K562 (cell line): ENCODE measurements around the gene GPR108. TPM values are rescaled to one million over a fixed set of nuclear protein-coding genes. Genes with fewer than 3 reads are reported as not detected.
A peak's percentile ranks its signal among the peaks of the same experiment; 100 is the strongest.

Source experiments
- ASH1L ChIP-seq: fragments of 450-650 bp; IDR thresholded peaks from 2 replicates; pipeline ENCODE4 v1.6.1; 2018; ENCODE audit warnings: borderline replicate concordance, mild to moderate bottlenecking, low read depth; ENCODE audit not compliant: partially characterized antibody
- ATF2 ChIP-seq: sonication (generic); formaldehyde crosslinking; IDR thresholded peaks from 2 replicates; pipeline ENCODE4 v1.8.1; 2022; ENCODE audit warnings: missing genetic modification reagents
- CTCFL ChIP-seq: IDR thresholded peaks from 2 replicates; pipeline ENCODE4 v1.6.1; 2011; ENCODE audit warnings: borderline replicate concordance, low read depth, mild to moderate bottlenecking, moderate library complexity, low read length; ENCODE audit not compliant: insufficient read depth, poor library complexity, severe bottlenecking
- GTF2A2 ChIP-seq: IDR thresholded peaks from 2 replicates; pipeline ENCODE4 v1.6.1; 2016; ENCODE audit warnings: mild to moderate bottlenecking, missing genetic modification characterization, missing compliant biosample characterization
- HEY1 ChIP-seq: fragments of 250-450 bp; sonication (Bioruptor Pico); IDR thresholded peaks from 2 replicates; pipeline ENCODE4 v1.5.0; 2020; ENCODE audit warnings: mild to moderate bottlenecking, moderate library complexity, borderline replicate concordance
- HMG20A ChIP-seq: fragments of 450-650 bp; formaldehyde crosslinking; conservative IDR thresholded peaks from 2 replicates; pipeline ENCODE4 v1.4.0; 2020; ENCODE audit warnings: mild to moderate bottlenecking, mixed read lengths
- ILK ChIP-seq: fragments of 450-650 bp; IDR thresholded peaks from 2 replicates; pipeline ENCODE4 v1.6.1; 2016; ENCODE audit warnings: missing genetic modification characterization, low read depth, mild to moderate bottlenecking, missing compliant biosample characterization, moderate library complexity, borderline replicate concordance
- KLF1 ChIP-seq: fragments of 450-650 bp; IDR thresholded peaks from 2 replicates; pipeline ENCODE4 v1.6.1; 2016; ENCODE audit warnings: missing genetic modification characterization, missing compliant biosample characterization
- POLR2H ChIP-seq: IDR thresholded peaks from 2 replicates; pipeline ENCODE4 v1.6.1; 2016; ENCODE audit warnings: missing genetic modification characterization, low read depth, mild to moderate bottlenecking, control low read depth, missing compliant biosample characterization, moderate library complexity
- U2AF2 ChIP-seq: fragments of 200-400 bp; formaldehyde crosslinking; optimal IDR thresholded peaks from 2 replicates; pipeline ENCODE3; 2017; ENCODE audit warnings: low read depth, mild to moderate bottlenecking, low read length
- XRCC3 ChIP-seq: fragments of 450-650 bp; IDR thresholded peaks from 2 replicates; pipeline ENCODE4 v1.6.1; 2017; ENCODE audit warnings: mild to moderate bottlenecking, moderate library complexity
- ZBTB49 ChIP-seq: sonication (generic); formaldehyde crosslinking; IDR thresholded peaks from 2 replicates; pipeline ENCODE4 v1.8.0; 2022; ENCODE audit warnings: missing genetic modification reagents, mild to moderate bottlenecking, borderline replicate concordance
- ZNF695 ChIP-seq: fragments of 450-650 bp; formaldehyde crosslinking; IDR thresholded peaks from 2 replicates; pipeline ENCODE4 v1.4.0; 2020; ENCODE audit warnings: mild to moderate bottlenecking, moderate library complexity
- ZSCAN32 ChIP-seq: fragments of 450-650 bp; formaldehyde crosslinking; IDR thresholded peaks from 2 replicates; pipeline ENCODE4 v1.4.0; 2020; ENCODE audit warnings: mild to moderate bottlenecking, moderate library complexity
- polyA plus RNA-seq, 8 experiments: library from polyadenylated mRNA; depleted of rRNA in 4 of 8; stranded (reverse) in 5 of 8; unstranded in 3 of 8; fragments of >200 nt; fragmentation: Nextera tagmentation in 2 of 8; fragmentation: Illumina TruSeq in 1 of 8; extraction: Ambion mirVana in 2 of 8; extraction: Trizol in 1 of 8; gene quantifications; 2 replicates each; pipeline versions ENCODE4 v1.2.1 to v1.2.3, GENCODE V29; 2011 to 2014; ENCODE audit warnings: inconsistent platforms in 1 of 8, missing spikeins in 1 of 8
- total RNA-seq, 7 experiments: library from RNA; depleted of rRNA in 6 of 7; stranded (reverse); fragments of >200 nt in 6 of 7; fragmentation: Illumina TruSeq in 2 of 7; extraction: Trizol in 2 of 7; gene quantifications; 2 replicates each; pipeline versions ENCODE4 v1.2.1 to v1.2.3, GENCODE V29; 2011 to 2021; ENCODE audit warnings: low replicate concordance in 1 of 7
- TF ChIP-seq, protein P1 (sequence below): fragments of 450-650 bp; IDR thresholded peaks from 2 replicates; pipeline ENCODE4 v1.6.1; 2016; ENCODE audit warnings: mild to moderate bottlenecking
- TF ChIP-seq, protein P2 (sequence below), 3 experiments: fragments of 200-800 bp in 1 of 3; sonication (Bioruptor generic) in 1 of 3; sonication (generic) in 1 of 3; formaldehyde crosslinking in 1 of 3; IDR thresholded peaks; 2 replicates each; pipeline versions ENCODE4 v1.6.1 to v1.8.0; 2016 to 2022; ENCODE audit warnings: mild to moderate bottlenecking in 2 of 3, missing compliant biosample characterization in 2 of 3, missing genetic modification characterization in 2 of 3, missing genetic modification reagents in 1 of 3

Gene GPR108
- total and polyA plus RNA-seq, 9 of the 15 experiments (the other 6 are each of a cell fraction or from before 2014, with no cell fraction given), result 2.4 to 33.2 (median 24.4) TPM

GRCh38 chr19:6767357-6768235 lies 30.2 kb upstream of the GPR108 start, which contains the start of gene SH2D3A (continued):
- no peak for TF ChIP-seq ATF2
- TF ChIP-seq, protein P1, sequence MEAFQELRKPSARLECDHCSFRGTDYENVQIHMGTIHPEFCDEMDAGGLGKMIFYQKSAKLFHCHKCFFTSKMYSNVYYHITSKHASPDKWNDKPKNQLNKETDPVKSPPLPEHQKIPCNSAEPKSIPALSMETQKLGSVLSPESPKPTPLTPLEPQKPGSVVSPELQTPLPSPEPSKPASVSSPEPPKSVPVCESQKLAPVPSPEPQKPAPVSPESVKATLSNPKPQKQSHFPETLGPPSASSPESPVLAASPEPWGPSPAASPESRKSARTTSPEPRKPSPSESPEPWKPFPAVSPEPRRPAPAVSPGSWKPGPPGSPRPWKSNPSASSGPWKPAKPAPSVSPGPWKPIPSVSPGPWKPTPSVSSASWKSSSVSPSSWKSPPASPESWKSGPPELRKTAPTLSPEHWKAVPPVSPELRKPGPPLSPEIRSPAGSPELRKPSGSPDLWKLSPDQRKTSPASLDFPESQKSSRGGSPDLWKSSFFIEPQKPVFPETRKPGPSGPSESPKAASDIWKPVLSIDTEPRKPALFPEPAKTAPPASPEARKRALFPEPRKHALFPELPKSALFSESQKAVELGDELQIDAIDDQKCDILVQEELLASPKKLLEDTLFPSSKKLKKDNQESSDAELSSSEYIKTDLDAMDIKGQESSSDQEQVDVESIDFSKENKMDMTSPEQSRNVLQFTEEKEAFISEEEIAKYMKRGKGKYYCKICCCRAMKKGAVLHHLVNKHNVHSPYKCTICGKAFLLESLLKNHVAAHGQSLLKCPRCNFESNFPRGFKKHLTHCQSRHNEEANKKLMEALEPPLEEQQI, result no peak
- TF ChIP-seq GTF2A2, result no peak
- TF ChIP-seq ZSCAN32 (CRISPR knock-in tag), result no peak
- TF ChIP-seq HMG20A (CRISPR knock-in tag), result no peak
- no peak for TF ChIP-seq ASH1L
- TF ChIP-seq ZNF695 (CRISPR knock-in tag), result no peak
- 0 out of 2 replicates have a peak, but pooled peaks have one; percentile 31 for TF ChIP-seq KLF1 (tag)
- no peak for TF ChIP-seq POLR2H (tag)
- TF ChIP-seq ZBTB49 (CRISPR knock-in tag), result no peak
- TF ChIP-seq CTCFL, result no peak
- no peak for TF ChIP-seq XRCC3
- TF ChIP-seq ILK (tag), result no peak
- TF ChIP-seq, protein P2, sequence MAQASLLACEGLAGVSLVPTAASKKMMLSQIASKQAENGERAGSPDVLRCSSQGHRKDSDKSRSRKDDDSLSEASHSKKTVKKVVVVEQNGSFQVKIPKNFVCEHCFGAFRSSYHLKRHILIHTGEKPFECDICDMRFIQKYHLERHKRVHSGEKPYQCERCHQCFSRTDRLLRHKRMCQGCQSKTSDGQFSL (CRISPR knock-in tag; IDR thresholded peaks at IDR 0.05), result 0 out of 2 replicates have a peak, but pooled peaks have one; percentile 14
- TF ChIP-seq, protein P2 (tag; IDR thresholded peaks at IDR 0.05), result 0 out of 4 replicates have a peak, but pooled peaks of 1 of the 2 experiments have one; percentile 35
- TF ChIP-seq HEY1 (CRISPR knock-in tag), result no peak
- no peak for TF ChIP-seq U2AF2
